NT2/D1 (cell line): ENCODE data around the gene PIMREG.

Experiments used
- DNase-seq: peaks from one replicate; pipeline ENCODE4 v3.0.0-alpha.2; 2011; ENCODE audit warnings: low read depth, low spot score
- H3K27me3 ChIP-seq: 2 replicates; pipeline ENCODE4 v1.6.0; 2011; ENCODE audit warnings: mild to moderate bottlenecking; ENCODE audit not compliant: insufficient read length, insufficient read depth
- H3K36me3 ChIP-seq: 2 replicates; pipeline ENCODE4 v1.6.1; 2011; ENCODE audit warnings: mild to moderate bottlenecking, low read length, mixed read lengths; ENCODE audit not compliant: insufficient read depth, insufficient read length
- H3K4me1 ChIP-seq: 2 replicates; pipeline ENCODE4 v1.5.1; 2011; ENCODE audit not compliant: insufficient read depth, insufficient read length
- H3K4me3 ChIP-seq: 2 replicates; pipeline ENCODE4 v1.5.1; 2011; ENCODE audit warnings: low read depth; ENCODE audit not compliant: insufficient read length
- H3K9ac ChIP-seq: 2 replicates; pipeline ENCODE4 v1.6.0; 2011; ENCODE audit warnings: low read depth; ENCODE audit not compliant: insufficient read length
- H3K9me3 ChIP-seq: 2 replicates; pipeline ENCODE4 v1.5.1; 2011; ENCODE audit warnings: mild to moderate bottlenecking, low read length; ENCODE audit not compliant: insufficient read depth
- SUZ12 ChIP-seq: IDR thresholded peaks from 2 replicates; pipeline ENCODE4 v1.6.1; 2011; ENCODE audit not compliant: insufficient read length, insufficient read depth; ENCODE audit errors: extremely low read depth
- YY1 ChIP-seq: IDR thresholded peaks from 2 replicates; pipeline ENCODE4 v1.6.1; 2011; ENCODE audit not compliant: insufficient read length, insufficient read depth
- ZNF274 ChIP-seq: IDR thresholded peaks from 2 replicates; pipeline ENCODE4 v1.6.1; 2011; ENCODE audit warnings: mild to moderate bottlenecking, low read depth, low read length

PIMREG gene

DNA sequence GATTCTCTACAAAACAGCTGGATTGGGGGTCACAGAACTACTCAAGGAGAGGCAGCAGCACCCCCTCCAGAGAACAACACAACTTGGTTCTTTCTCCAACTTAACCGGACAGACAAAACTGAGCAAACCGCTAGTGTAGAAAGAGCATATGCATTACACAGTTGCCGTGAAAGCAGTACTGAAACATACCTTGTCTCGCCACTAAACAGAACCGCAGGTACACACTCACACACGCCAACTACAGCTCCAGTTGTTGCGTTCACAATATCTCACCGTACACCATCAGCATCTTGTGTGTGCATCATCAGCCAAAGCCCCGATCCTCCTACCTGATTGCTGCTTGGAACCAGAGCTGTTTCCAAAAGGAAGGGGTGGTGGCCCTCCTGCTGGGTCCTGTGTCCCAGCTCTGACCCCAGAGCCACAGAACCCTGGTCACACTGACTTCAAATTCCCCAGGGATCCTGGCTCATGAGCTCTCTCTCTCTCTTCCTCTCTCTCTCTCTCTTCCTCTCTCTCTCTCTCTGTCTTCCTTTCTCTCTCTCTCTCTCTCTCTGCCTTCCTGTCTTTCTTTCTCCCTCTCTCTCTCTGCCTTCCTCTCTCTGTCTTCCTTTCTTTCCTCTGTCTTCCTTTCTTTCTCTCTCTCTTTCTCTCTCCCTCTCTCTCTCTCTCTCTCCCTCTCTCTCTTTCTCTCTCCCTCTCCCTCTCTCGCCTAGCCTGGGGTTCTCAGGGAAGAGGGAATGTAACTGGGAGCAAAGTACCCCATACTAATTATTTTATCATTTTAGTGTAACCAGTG lies 8.4 kb downstream of the PIMREG start:
- no peak for TF ChIP-seq ZNF274
- no peak for TF ChIP-seq YY1
- TF ChIP-seq SUZ12: no peak
- no peaks in the 10 kb centered on the region for H3K9me3 ChIP-seq
- H3K9ac ChIP-seq: no peak overlapping the region
- no peak overlapping the region for H3K4me3 ChIP-seq
- no peak for DNase-seq
- peaks cover 26% of the 10 kb centered on the region for H3K4me1 ChIP-seq
- H3K36me3 ChIP-seq: peaks cover 19% of the 10 kb centered on the region
- H3K27me3 ChIP-seq: no peaks in the 10 kb centered on the region

- Histone ChIP-seq H3K9me3 (no peaks in the 10 kb centered on the region), H3K9ac (peak overlapping the region; percentile 50), H3K27me3 (no peaks in the 10 kb centered on the region), H3K4me3 (no peak overlapping the region), H3K36me3 (peaks cover 17% of the 10 kb centered on the region), H3K4me1 (peaks cover 29% of the 10 kb centered on the region)
- TF ChIP-seq YY1: no peak
- TF ChIP-seq SUZ12: no peak
- TF ChIP-seq ZNF274: no peak
- DNase-seq: no peak
Observed at GRCh38 chr17:6453279-6454024, 9.2 kb downstream of the PIMREG start.

GRCh38 chr17:6454495-6455320 lies 10.5 kb downstream of the PIMREG start:
- no peaks in the 10 kb centered on the region for H3K9me3 ChIP-seq
- no peaks in the 10 kb centered on the region for H3K27me3 ChIP-seq
- H3K9ac ChIP-seq: peak overlapping the region; percentile 42
- TF ChIP-seq YY1: no peak
- TF ChIP-seq ZNF274: no peak
- no peak for TF ChIP-seq SUZ12
- peaks cover 27% of the 10 kb centered on the region for H3K4me1 ChIP-seq
- peaks cover 5% of the 10 kb centered on the region for H3K36me3 ChIP-seq
- DNase-seq: no peak
- H3K4me3 ChIP-seq: no peak overlapping the region

GRCh38 chr17:6455321-6455705 lies 11.1 kb downstream of the PIMREG start:
- Histone ChIP-seq H3K4me3 (no peak overlapping the region), H3K36me3 (no peaks in the 10 kb centered on the region), H3K27me3 (no peaks in the 10 kb centered on the region), H3K9me3 (no peaks in the 10 kb centered on the region), H3K9ac (peak overlapping the region; percentile 42), H3K4me1 (peaks cover 23% of the 10 kb centered on the region)
- TF ChIP-seq SUZ12 (no peak), YY1 (no peak), ZNF274 (no peak)
- DNase-seq: no peak

DNA sequence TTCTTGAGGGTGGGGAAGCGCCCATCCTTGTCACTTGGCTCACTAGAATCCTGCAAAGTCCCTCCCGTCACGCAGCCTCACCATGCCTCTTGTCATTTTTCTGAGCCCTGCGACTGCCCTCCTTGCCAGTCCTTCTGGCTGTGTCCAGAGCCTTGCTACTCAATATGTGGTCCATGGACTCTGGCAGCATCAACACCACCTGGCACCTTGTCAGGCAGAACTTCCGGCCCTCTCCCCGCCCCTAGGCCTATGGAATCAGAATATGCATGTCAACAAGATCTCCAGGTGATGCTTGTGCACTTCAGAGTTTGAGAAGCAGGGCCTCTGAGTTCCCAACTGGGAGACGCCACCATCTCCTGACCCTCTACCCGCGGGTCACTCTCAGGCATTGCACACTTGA lies 12.1 kb downstream of the PIMREG start:
- no peak for DNase-seq
- H3K9ac ChIP-seq: no peak overlapping the region
- no peak overlapping the region for H3K4me3 ChIP-seq

GRCh38 chr17:6456914-6457687 lies 12.8 kb downstream of the PIMREG start:
- Histone ChIP-seq H3K27me3 (no peaks in the 10 kb centered on the region), H3K9me3 (no peaks in the 10 kb centered on the region), H3K36me3 (no peaks in the 10 kb centered on the region), H3K4me1 (peaks cover 32% of the 10 kb centered on the region), H3K9ac (no peak overlapping the region), H3K4me3 (no peak overlapping the region)
- DNase-seq: no peak
- TF ChIP-seq ZNF274: no peak
- TF ChIP-seq YY1: no peak
- TF ChIP-seq SUZ12: no peak

More for the DNA sequence above, 12.1 kb downstream of the PIMREG start:
- Histone ChIP-seq H3K9me3 (no peaks in the 10 kb centered on the region), H3K4me1 (peaks cover 29% of the 10 kb centered on the region), H3K36me3 (no peaks in the 10 kb centered on the region), H3K27me3 (no peaks in the 10 kb centered on the region)
- TF ChIP-seq YY1 (no peak), SUZ12 (no peak), ZNF274 (no peak)
